Measurements from ENCODE around the gene GRM8. TPM values are rescaled to one million over a fixed set of nuclear protein-coding genes. Genes with fewer than 3 reads are reported as not detected.

Gene GRM8
- polyA plus RNA-seq, 1 donor (not counting 4 experiments of a cell fraction or from before 2014, with no cell fraction given): not detected

- H3K9me1 ChIP-seq (ENCODE audit: control insufficient read depth, extremely low read depth, insufficient read depth, low read length): no peaks in the 10 kb centered on the region
- no peaks in the 10 kb centered on the region for H3K36me3 ChIP-seq (ENCODE audit: control insufficient read depth in 2 of 2, extremely low read depth in 1 of 2, insufficient read depth in 2 of 2, low read length in 2 of 2)
- H3K9me3 ChIP-seq (ENCODE audit: control insufficient read depth, low read depth, low read length): no peaks in the 10 kb centered on the region
- H3K4me1 ChIP-seq (ENCODE audit: control insufficient read depth, extremely low read depth, insufficient read depth, low read length): peaks cover 11% of the 10 kb centered on the region
- H3K4me3 ChIP-seq (ENCODE audit: control insufficient read depth in 2 of 3, extremely low read depth in 1 of 3, insufficient read depth in 2 of 3, low read depth in 1 of 3, low read length in 3 of 3): no peak overlapping the region
- peak; percentile 69 for FAIRE-seq
- H4K20me1 ChIP-seq (ENCODE audit: control insufficient read depth, extremely low read depth, insufficient read depth, low read length): no peaks in the 10 kb centered on the region
- dilution Hi-C loops (cut with MboI; ENCODE audit: extremely low pct_ligation_motif_present, low sequenced_read_pairs): no loop called here
- H3K27me3 ChIP-seq (ENCODE audit: control insufficient read depth, extremely low read depth, insufficient read depth, low read length): no peaks in the 10 kb centered on the region
- H3K9ac ChIP-seq (ENCODE audit: control insufficient read depth, extremely low read depth, insufficient read depth, low read length): no peak overlapping the region
- peak overlapping the region; percentile 25 for H3K27ac ChIP-seq (ENCODE audit: control insufficient read depth, insufficient read depth, low read length)
- DNase-seq (ENCODE audit: low read depth, low spot score): peak; percentile 35
- TF ChIP-seq EZH2 (IDR thresholded peaks at IDR 0.05; ENCODE audit: low read length): no peak
- TF ChIP-seq, protein P1, sequence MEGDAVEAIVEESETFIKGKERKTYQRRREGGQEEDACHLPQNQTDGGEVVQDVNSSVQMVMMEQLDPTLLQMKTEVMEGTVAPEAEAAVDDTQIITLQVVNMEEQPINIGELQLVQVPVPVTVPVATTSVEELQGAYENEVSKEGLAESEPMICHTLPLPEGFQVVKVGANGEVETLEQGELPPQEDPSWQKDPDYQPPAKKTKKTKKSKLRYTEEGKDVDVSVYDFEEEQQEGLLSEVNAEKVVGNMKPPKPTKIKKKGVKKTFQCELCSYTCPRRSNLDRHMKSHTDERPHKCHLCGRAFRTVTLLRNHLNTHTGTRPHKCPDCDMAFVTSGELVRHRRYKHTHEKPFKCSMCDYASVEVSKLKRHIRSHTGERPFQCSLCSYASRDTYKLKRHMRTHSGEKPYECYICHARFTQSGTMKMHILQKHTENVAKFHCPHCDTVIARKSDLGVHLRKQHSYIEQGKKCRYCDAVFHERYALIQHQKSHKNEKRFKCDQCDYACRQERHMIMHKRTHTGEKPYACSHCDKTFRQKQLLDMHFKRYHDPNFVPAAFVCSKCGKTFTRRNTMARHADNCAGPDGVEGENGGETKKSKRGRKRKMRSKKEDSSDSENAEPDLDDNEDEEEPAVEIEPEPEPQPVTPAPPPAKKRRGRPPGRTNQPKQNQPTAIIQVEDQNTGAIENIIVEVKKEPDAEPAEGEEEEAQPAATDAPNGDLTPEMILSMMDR (optimal IDR thresholded peaks at IDR 0.05 in 1 of 3, IDR thresholded peaks at IDR 0.05 in 1 of 3, conservative IDR thresholded peaks at IDR 0.05 in 1 of 3; ENCODE audit: extremely low read depth in 1 of 3, insufficient read depth in 2 of 3, low read length in 3 of 3): no peak
- peak overlapping the region; percentile 74 for H2AFZ ChIP-seq (ENCODE audit: control insufficient read depth, low read length)
- no peak overlapping the region for H3K4me2 ChIP-seq (ENCODE audit: control insufficient read depth, extremely low read depth, insufficient read depth, low read depth, low read length)
- no peaks in the 10 kb centered on the region for H3K79me2 ChIP-seq (ENCODE audit: control insufficient read depth, insufficient read depth, low read length)
These were observed 524.8 kb downstream of the GRM8 start for GRCh38 chr7:126727930-126728391.

GRCh38 chr7:126723966-126724544 is 528.7 kb downstream of the GRM8 start:
- H3K9me3 ChIP-seq (ENCODE audit: control insufficient read depth, low read depth, low read length): no peaks in the 10 kb centered on the region
- H3K27me3 ChIP-seq (ENCODE audit: control insufficient read depth, extremely low read depth, insufficient read depth, low read length): no peaks in the 10 kb centered on the region
- H3K4me3 ChIP-seq (ENCODE audit: control insufficient read depth in 2 of 3, extremely low read depth in 1 of 3, insufficient read depth in 2 of 3, low read depth in 1 of 3, low read length in 3 of 3): no peak overlapping the region
- H3K4me1 ChIP-seq (ENCODE audit: control insufficient read depth, extremely low read depth, insufficient read depth, low read length): peaks cover 11% of the 10 kb centered on the region
- H3K27ac ChIP-seq (ENCODE audit: control insufficient read depth, insufficient read depth, low read length): no peak overlapping the region
- FAIRE-seq (no peak), DNase-seq (ENCODE audit: low read depth, low spot score) (no peak)
- H3K4me2 ChIP-seq (ENCODE audit: control insufficient read depth, extremely low read depth, insufficient read depth, low read depth, low read length): no peak overlapping the region
- no peak for TF ChIP-seq EZH2 (IDR thresholded peaks at IDR 0.05; ENCODE audit: low read length)
- TF ChIP-seq, protein P1 (optimal IDR thresholded peaks at IDR 0.05 in 1 of 3, IDR thresholded peaks at IDR 0.05 in 1 of 3, conservative IDR thresholded peaks at IDR 0.05 in 1 of 3; ENCODE audit: extremely low read depth in 1 of 3, insufficient read depth in 2 of 3, low read length in 3 of 3): no peak
- no peaks in the 10 kb centered on the region for H3K36me3 ChIP-seq (ENCODE audit: control insufficient read depth in 2 of 2, extremely low read depth in 1 of 2, insufficient read depth in 2 of 2, low read length in 2 of 2)
- dilution Hi-C loops (cut with MboI; ENCODE audit: extremely low pct_ligation_motif_present, low sequenced_read_pairs): no loop called here
- no peak overlapping the region for H3K9ac ChIP-seq (ENCODE audit: control insufficient read depth, extremely low read depth, insufficient read depth, low read length)
- no peaks in the 10 kb centered on the region for H4K20me1 ChIP-seq (ENCODE audit: control insufficient read depth, extremely low read depth, insufficient read depth, low read length)
- no peaks in the 10 kb centered on the region for H3K79me2 ChIP-seq (ENCODE audit: control insufficient read depth, insufficient read depth, low read length)
- no peaks in the 10 kb centered on the region for H3K9me1 ChIP-seq (ENCODE audit: control insufficient read depth, extremely low read depth, insufficient read depth, low read length)
- no peak overlapping the region for H2AFZ ChIP-seq (ENCODE audit: control insufficient read depth, low read length)
